Lower leg skin (tissue), 4 donors: ENCODE results near the gene TCEA2. TPM values are rescaled to one million over a fixed set of nuclear protein-coding genes. Genes with fewer than 3 reads are reported as not detected.

ENCODE experiments used
- DNase-seq, 2 donors: peaks; one replicate each; pipeline ENCODE4 v3.0.0-alpha.2; 2019; ENCODE audit warnings: low spot score in 2 of 2
- H3K4me3 ChIP-seq: fragments of 200-600 bp; sonication (generic); 2 replicates; pipeline ENCODE4 v1.5.1; 2017; ENCODE audit warnings: mild to moderate bottlenecking, low read depth; ENCODE audit not compliant: poor library complexity, severe bottlenecking
- POLR2A ChIP-seq, 2 donors: fragments of 450-650 bp; IDR thresholded peaks; one replicate each; pipeline ENCODE4 v1.6.1; 2016 to 2017; ENCODE audit warnings: antibody characterized with exemption in 2 of 2, mild to moderate bottlenecking in 1 of 2, moderate library complexity in 1 of 2
- WGBS, 2 donors: methylation state at CpG; one replicate each; pipeline ENCODE4 v1.1.5; 2018; 5-methylcytosine and 5-hydroxymethylcytosine counted together
- intact Hi-C: fragments of 100-400 bp; cut with DNase I; formaldehyde crosslinking; loops from one replicate; pipeline ENCODE4 v1.15.0; 2023; ENCODE audit warnings: low total_unique reads
- total RNA-seq, 4 donors: library from RNA; depleted of rRNA; stranded (reverse); fragments of >200 nt; gene quantifications; one replicate each; pipeline ENCODE4 v1.1.0, GENCODE V29; 2016
- TF ChIP-seq, protein P1 (sequence below), 3 donors: fragments of 450-650 bp; IDR thresholded peaks; one replicate each; pipeline ENCODE4 v1.5.1; 2016; ENCODE audit warnings: antibody characterized with exemption in 3 of 3, mild to moderate bottlenecking in 3 of 3, moderate library complexity in 2 of 3

The TCEA2 gene
- total RNA-seq: 10 to 100 TPM; 16.5 to 52.3 (median 22.8) TPM

DNA sequence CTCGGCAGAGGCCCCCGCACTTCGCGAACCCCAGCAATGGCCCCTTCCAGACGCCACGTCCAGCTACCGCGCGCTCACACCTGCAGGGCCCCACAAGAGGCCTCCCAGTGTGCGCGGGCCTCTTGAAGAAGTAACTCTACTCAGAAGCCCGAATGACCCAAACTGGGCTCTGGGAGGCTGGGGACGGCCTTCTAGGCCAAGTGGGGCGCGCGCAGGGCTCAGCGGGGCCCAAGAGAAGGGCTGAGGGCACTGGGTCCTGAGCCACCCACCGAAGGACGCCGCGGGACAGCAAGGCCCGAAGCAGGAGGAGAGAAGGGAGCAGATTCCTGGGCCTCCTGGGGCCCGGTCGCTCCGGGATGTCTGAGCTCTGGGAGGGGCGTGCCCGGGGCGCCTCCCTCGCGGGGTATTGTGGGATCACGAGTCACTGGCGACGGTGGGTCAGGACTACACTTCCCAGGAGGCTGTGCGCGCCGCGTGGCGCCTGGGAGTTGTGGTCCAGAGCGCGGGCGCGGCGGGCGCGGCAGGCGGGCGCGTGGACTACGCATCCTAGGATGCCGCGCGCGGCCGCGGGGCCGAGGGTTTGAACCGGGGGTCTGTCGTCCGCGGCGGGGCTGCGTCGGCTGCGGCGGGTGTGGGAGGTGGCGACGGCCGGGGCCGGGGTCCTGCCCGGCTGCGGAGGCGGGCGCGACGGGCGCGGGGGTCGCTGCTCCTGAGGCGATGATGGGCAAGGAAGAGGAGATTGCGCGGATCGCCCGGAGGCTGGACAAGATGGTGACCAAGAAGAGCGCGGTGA, at the start of gene TCEA2:
Gene TCEA2, plus strand, starts transcription at position 603 of the 793 bp plus-strand sequence. Its CDS starts 115 bp downstream, at position 718.
- intact Hi-C loops: no loop called here
- TF ChIP-seq POLR2A (IDR thresholded peaks at IDR 0.05): no peak
- TF ChIP-seq, protein P1, sequence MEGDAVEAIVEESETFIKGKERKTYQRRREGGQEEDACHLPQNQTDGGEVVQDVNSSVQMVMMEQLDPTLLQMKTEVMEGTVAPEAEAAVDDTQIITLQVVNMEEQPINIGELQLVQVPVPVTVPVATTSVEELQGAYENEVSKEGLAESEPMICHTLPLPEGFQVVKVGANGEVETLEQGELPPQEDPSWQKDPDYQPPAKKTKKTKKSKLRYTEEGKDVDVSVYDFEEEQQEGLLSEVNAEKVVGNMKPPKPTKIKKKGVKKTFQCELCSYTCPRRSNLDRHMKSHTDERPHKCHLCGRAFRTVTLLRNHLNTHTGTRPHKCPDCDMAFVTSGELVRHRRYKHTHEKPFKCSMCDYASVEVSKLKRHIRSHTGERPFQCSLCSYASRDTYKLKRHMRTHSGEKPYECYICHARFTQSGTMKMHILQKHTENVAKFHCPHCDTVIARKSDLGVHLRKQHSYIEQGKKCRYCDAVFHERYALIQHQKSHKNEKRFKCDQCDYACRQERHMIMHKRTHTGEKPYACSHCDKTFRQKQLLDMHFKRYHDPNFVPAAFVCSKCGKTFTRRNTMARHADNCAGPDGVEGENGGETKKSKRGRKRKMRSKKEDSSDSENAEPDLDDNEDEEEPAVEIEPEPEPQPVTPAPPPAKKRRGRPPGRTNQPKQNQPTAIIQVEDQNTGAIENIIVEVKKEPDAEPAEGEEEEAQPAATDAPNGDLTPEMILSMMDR (IDR thresholded peaks at IDR 0.05): no peak
- H3K4me3 ChIP-seq: peak within 1 kb of the TSS; percentile 61
- WGBS, 2 donors: 5 to 8% methylated on average over 33 to 56 of the region's 85 CpGs
- DNase-seq: peak; percentile 97 to 100

DNA sequence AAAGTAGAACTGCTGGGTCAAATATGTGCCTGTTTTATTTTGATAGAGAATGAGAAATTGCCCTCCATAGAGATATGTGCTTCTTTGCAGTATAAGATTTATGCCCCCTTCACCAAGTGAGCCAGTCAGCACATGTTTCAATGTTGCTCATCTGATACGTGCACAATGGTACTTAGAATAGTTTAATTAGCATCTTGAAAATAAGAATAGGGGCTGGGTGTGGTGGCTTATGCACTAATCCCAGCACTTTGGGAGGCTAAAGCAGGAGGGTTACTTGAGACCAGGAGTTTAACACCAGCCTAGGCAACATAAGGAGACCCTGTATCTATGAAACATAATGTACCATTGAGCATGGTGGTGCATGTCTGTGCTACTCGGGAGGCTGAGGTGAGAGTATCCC, 47.4 kb upstream of the TCEA2 start:
- WGBS, 2 donors: 66 to 75% methylated on average over 2 of the region's 2 CpGs
- intact Hi-C loops: no loop called here
- no peak overlapping the region for H3K4me3 ChIP-seq
- DNase-seq: no peak
- TF ChIP-seq, protein P1 (IDR thresholded peaks at IDR 0.05): no peak
- TF ChIP-seq POLR2A (IDR thresholded peaks at IDR 0.05): no peak

DNA sequence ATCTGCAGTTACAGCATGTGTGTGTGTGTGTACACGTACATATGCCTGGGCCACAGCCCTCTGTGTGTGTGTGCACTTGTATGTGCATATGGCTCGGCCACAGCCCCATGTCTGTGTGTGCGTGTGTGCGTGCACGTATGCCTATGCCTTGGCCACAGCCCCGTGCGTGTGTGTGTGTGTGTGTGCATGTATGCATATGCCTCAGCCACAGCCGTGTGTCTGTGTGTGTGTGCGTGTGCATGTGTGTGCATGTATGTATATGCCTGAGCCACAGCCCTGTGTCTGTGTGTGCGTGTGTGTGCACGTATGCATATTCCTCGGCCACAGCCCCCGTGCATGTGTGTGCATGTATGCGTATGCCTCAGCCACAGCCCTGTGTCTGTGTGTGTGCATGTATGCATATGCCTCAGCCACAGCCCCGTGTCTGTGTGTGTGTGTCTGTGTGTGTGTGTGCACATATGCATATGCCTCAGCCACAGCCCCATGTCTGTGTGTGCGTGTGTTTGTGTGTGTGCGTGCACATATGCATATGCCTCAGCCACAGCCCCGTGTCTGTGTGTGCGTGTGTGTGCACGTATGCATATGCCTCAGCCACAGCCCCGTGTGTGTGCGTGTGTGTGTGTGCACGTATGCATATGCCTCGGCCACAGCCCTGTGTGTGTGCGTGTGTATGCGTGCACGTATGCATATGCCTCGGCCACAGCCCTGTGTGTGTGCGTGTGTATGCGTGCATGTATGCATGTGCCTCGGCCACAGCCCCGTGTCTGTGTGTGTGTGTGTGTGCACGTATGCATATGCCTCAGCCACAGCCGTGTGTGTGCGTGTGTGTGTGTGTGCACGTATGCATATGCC, 41.6 kb upstream of the TCEA2 start:
- WGBS, 2 donors: 84 to 91% methylated on average over 33 to 36 of the region's 36 CpGs

DNA sequence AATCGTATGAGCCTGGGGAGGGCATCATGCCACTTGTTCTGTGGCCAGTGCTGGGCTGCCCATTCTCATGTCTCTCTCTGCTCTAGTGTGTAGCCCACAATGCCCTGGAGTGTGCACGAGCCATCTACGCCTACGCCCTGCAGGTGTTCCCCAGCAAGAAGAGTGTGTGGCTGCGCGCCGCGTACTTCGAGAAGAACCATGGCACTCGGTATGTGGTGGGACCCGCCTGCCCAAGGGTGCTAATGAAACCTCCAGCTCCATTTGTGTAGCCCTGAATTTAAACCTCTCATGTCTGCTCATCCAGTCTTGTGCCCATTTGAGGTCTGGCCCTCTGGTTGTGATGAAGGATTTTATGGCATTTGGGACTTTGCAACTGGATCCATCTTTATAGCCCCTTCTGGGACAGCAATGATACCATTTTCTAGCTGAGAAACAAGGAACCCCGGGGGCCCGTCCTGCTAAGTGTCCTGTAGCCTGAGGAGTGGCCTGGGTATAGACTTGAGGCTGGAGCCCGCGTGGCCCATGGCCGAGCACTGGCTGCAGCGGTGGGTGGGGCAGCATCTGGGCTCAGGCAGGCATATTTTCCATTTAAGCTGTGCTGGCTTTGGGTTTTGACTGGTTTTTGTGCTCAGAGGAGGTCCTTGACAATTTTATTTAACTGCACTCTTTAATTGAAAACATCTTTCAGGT, 40.2 kb upstream of the TCEA2 start:
- WGBS, 2 donors: 85 to 94% methylated on average over 17 of the region's 17 CpGs
- DNase-seq: no peak
- TF ChIP-seq POLR2A (IDR thresholded peaks at IDR 0.05): no peak
- TF ChIP-seq, protein P1 (IDR thresholded peaks at IDR 0.05): no peak
- intact Hi-C loops: no loop called here
- no peak overlapping the region for H3K4me3 ChIP-seq

More for the DNA sequence above, 41.6 kb upstream of the TCEA2 start:
- TF ChIP-seq, protein P1 (IDR thresholded peaks at IDR 0.05): no peak
- no peak for TF ChIP-seq POLR2A (IDR thresholded peaks at IDR 0.05)
- no peak overlapping the region for H3K4me3 ChIP-seq
- DNase-seq: no peak
- intact Hi-C loops: no loop called here

DNA sequence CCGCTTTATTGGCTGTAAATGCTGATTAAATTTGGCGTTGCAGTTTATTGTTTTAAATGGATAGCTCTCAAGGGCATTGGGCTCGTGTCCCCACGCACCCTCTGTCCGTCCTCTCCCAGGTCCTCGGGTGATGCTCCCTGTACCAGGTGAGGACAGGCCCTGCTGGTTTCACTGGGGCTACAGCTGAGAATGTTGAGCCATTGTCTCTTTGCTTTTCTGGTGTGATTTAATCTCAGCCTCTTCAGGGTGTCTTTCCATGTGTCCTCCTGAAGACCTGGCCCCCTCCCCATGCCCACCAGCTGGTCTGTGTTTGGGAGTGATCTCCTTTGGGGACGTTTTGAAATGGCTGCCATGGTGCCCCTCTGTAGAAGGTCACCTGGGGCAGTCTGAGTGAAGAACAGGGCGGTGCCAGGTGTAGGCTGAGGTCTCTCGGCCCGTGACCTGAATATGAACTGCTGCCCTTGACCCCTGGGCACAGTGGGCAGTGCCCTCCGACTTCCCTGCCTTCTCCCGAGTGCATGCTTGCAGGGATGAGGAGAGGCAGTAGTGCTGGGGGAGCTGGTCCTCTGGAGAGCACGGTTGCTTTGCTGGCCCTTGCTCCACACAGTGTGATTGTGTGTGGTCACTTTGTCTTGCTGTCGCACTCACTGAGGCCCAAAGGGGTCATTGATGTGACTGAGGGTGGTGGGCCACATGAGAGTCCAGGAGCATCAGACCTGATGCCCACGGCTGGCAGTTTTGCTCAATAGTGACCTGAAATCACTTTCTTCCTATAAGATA, 39.4 kb upstream of the TCEA2 start:
- no peak overlapping the region for H3K4me3 ChIP-seq
- DNase-seq: no peak
- intact Hi-C loops: no loop called here
- TF ChIP-seq, protein P1 (IDR thresholded peaks at IDR 0.05): no peak
- TF ChIP-seq POLR2A (IDR thresholded peaks at IDR 0.05): no peak
- WGBS, 2 donors: 72 to 79% methylated on average over 13 to 15 of the region's 15 CpGs
